PC-9 (cell line): ENCODE results near the gene ESPNL. TPM values are rescaled to one million over a fixed set of nuclear protein-coding genes. Genes with fewer than 3 reads are reported as not detected.

Experiments used
- BruUV-seq: library from RNA; stranded (reverse); fragments of 400-500 nt; replicated peaks from 2 replicates; lab custom pipeline; 2021; lab: Mats Ljungman, UMichigan
- CTCF ChIA-PET: fragments of 300-600 bp; sonication (Branson Sonifier 250); formaldehyde crosslinking; loops from one replicate; lab custom pipeline; 2022; ENCODE audit warnings: antibody characterized with exemption; lab: Charles Lee
- POLR2A ChIA-PET: fragments of 300-600 bp; sonication (Branson Sonifier 250); formaldehyde crosslinking; loops from one replicate; lab custom pipeline; 2022; ENCODE audit warnings: antibody characterized with exemption; ENCODE audit not compliant: unreplicated experiment; lab: Charles Lee
- DNase-seq, 2 experiments: peaks; one replicate each; pipeline versions ENCODE4 v3.0.0 to v3.0.0-alpha.2; 2015 to 2022; ENCODE audit warnings: mixed read lengths in 1 of 2
- H2AFZ ChIP-seq: fragments of 200-600 bp; sonication (generic); 2 replicates; pipeline ENCODE4 v1.8.1; 2017; ENCODE audit warnings: antibody characterized with exemption
- H3F3A ChIP-seq: fragments of 200-600 bp; sonication (generic); 2 replicates; pipeline ENCODE4 v1.8.1; 2017; ENCODE audit warnings: antibody characterized with exemption, mild to moderate bottlenecking, low read depth; ENCODE audit not compliant: insufficient read depth
- H3K27ac ChIP-seq: fragments of 200-600 bp; sonication (generic); 2 replicates; pipeline ENCODE4 v1.6.1; 2016; ENCODE audit warnings: mixed run types
- H3K27me3 ChIP-seq: fragments of 200-600 bp; sonication (generic); 2 replicates; pipeline ENCODE4 v1.6.1; 2016; ENCODE audit warnings: low read depth, mixed run types; ENCODE audit not compliant: insufficient read depth
- H3K36me3 ChIP-seq: fragments of 200-600 bp; sonication (generic); 2 replicates; pipeline ENCODE4 v1.6.1; 2016; ENCODE audit warnings: low read depth, mixed run types
- H3K4me1 ChIP-seq: fragments of 200-600 bp; sonication (generic); replicated peaks from 2 replicates; pipeline ENCODE4 v1.6.1; 2016; ENCODE audit warnings: mixed run types; ENCODE audit not compliant: insufficient read depth
- H3K4me2 ChIP-seq: fragments of 200-600 bp; sonication (generic); 2 replicates; pipeline ENCODE4 v1.6.1; 2017; ENCODE audit warnings: mixed run types
- H3K4me3 ChIP-seq: fragments of 200-600 bp; sonication (generic); 2 replicates; pipeline ENCODE4 v1.6.1; 2016; ENCODE audit warnings: mixed run types
- H3K79me2 ChIP-seq: fragments of 200-600 bp; sonication (generic); 2 replicates; pipeline ENCODE4 v1.6.1; 2017; ENCODE audit warnings: low read depth, mixed run types
- H3K9me2 ChIP-seq: fragments of 200-600 bp; sonication (generic); 2 replicates; pipeline ENCODE4 v1.8.1; 2017; ENCODE audit warnings: mild to moderate bottlenecking; ENCODE audit not compliant: insufficient read depth
- H3K9me3 ChIP-seq: fragments of 200-600 bp; sonication (generic); 2 replicates; pipeline ENCODE4 v1.8.1; 2016; ENCODE audit warnings: low read depth; ENCODE audit not compliant: insufficient read depth
- H4K20me1 ChIP-seq: fragments of 200-600 bp; sonication (generic); 2 replicates; pipeline ENCODE4 v1.8.1; 2017; ENCODE audit not compliant: insufficient read depth
- CTCF ChIP-seq: fragments of 200-600 bp; sonication (generic); conservative IDR thresholded peaks from 2 replicates; pipeline ENCODE4 v1.6.1; 2017; ENCODE audit warnings: mixed run types, antibody characterized with exemption, mild to moderate bottlenecking, moderate library complexity
- EZH2 ChIP-seq: fragments of 200-600 bp; sonication (generic); IDR thresholded peaks from 2 replicates; pipeline ENCODE4 v1.8.0; 2017; ENCODE audit warnings: antibody characterized with exemption, low read depth
- intact Hi-C: fragments of 100-400 bp; cut with micrococcal nuclease; formaldehyde crosslinking; loops from one replicate; pipeline ENCODE4 v1.10.0; 2022; ENCODE audit not compliant: unreplicated experiment
- total RNA-seq: library from RNA; stranded (reverse); gene quantifications from 2 replicates; pipeline ENCODE4 v1.2.3, GENCODE V29; 2021

The ESPNL gene
- total RNA-seq, 1 experiment from 2014 or later = 1.1 TPM

- POLR2A ChIA-PET = no interaction called here
- Histone ChIP-seq H3K4me1 (no peaks in the 10 kb centered on the region), H3K4me2 (no peak overlapping the region), H3K9me3 (no peaks in the 10 kb centered on the region), H3F3A (peaks cover 5% of the 10 kb centered on the region; the same call in 1 of the 2 replicates), H3K36me3 (peaks cover 51% of the 10 kb centered on the region), H3K79me2 (no peaks in the 10 kb centered on the region), H3K9me2 (no peaks in the 10 kb centered on the region), H3K4me3 (no peak overlapping the region), H3K27me3 (no peaks in the 10 kb centered on the region), H3K27ac (no peak overlapping the region), H4K20me1 (no peaks in the 10 kb centered on the region), H2AFZ (no peak overlapping the region)
- intact Hi-C loops = loop anchor here (10.0 kb wide), 1 partner anchor 116 kb away; the partner anchor contains the start of gene SCLY
- BruUV-seq = no TSS peak
- peak in 1 of 2 experiments; percentile 31 for DNase-seq
- TF ChIP-seq CTCF = no peak
- TF ChIP-seq EZH2 = no peak
- CTCF ChIA-PET = no interaction called here
Observed at GRCh38 chr2:238180554-238180953, 80.4 kb downstream of the ESPNL start.

GRCh38 chr2:238182362-238182761 lies 82.2 kb downstream of the ESPNL start:
- no peaks in the 10 kb centered on the region for H3K79me2 ChIP-seq
- no peaks in the 10 kb centered on the region for H3K4me1 ChIP-seq
- ChIA-PET CTCF (no interaction called here), POLR2A (no interaction called here)
- TF ChIP-seq CTCF (no peak), EZH2 (no peak)
- H4K20me1 ChIP-seq = 0 out of 2 replicates have a peak, but pooled peaks cover 6% of the 10 kb centered on the region
- no peak overlapping the region for H3K4me2 ChIP-seq
- no peak overlapping the region for H3K27ac ChIP-seq
- peaks cover 44% of the 10 kb centered on the region for H3K36me3 ChIP-seq
- no TSS peak for BruUV-seq
- intact Hi-C loops = loop anchor here (10.0 kb wide), 1 partner anchor 118 kb away; the partner anchor contains the start of gene SCLY
- H3K9me2 ChIP-seq = no peaks in the 10 kb centered on the region
- H3K27me3 ChIP-seq = no peaks in the 10 kb centered on the region
- H3K4me3 ChIP-seq = no peak overlapping the region
- peak in 1 of 2 experiments; percentile 3 for DNase-seq
- no peak overlapping the region for H2AFZ ChIP-seq
- no peaks in the 10 kb centered on the region for H3K9me3 ChIP-seq
- H3F3A ChIP-seq = peaks cover 9% of the 10 kb centered on the region; the same call in 1 of the 2 replicates

Other genes with a start within 250 kb of the ESPNL start
- gene RAMP1, start 240.7 kb upstream of the ESPNL start, total RNA-seq = 48.5 and 48.7 TPM in 2 replicates
- 76.7 and 103 TPM in 2 replicates for gene UBE2F, start 133.3 kb upstream of the ESPNL start, total RNA-seq
- gene SCLY, start 39.3 kb upstream of the ESPNL start, total RNA-seq = 33.9 and 40.0 TPM in 2 replicates
- gene KLHL30, start 38.3 kb downstream of the ESPNL start, total RNA-seq = 0.80 and 1.2 TPM in 2 replicates
- 9.7 and 18.3 TPM in 2 replicates for gene ERFE, start 58.6 kb downstream of the ESPNL start, total RNA-seq
- gene ILKAP, start 103.4 kb downstream of the ESPNL start, total RNA-seq = 55.6 and 65.2 TPM in 2 replicates
- gene HES6, start 139.7 kb downstream of the ESPNL start, total RNA-seq = 8.4 and 14.3 TPM in 2 replicates
- 18.9 and 22.9 TPM in 2 replicates for gene PER2, start 188.3 kb downstream of the ESPNL start, total RNA-seq
- 50.2 and 51.7 TPM in 2 replicates for gene TRAF3IP1, start 220.2 kb downstream of the ESPNL start, total RNA-seq